LNCAP (cell line): ENCODE results near the gene OSBPL10.

Source experiments
- CTCF ChIP-seq: fragments of 450-650 bp; IDR thresholded peaks from 2 replicates; pipeline ENCODE4 v1.5.1; 2017; ENCODE audit warnings: mild to moderate bottlenecking

OSBPL10 gene

GRCh38 chr3:31821118-31821517, 159.9 kb downstream of the OSBPL10 start:
- TF ChIP-seq CTCF: no peak

- TF ChIP-seq CTCF: no peak
Measured at GRCh38 chr3:31819441-31819840, 161.6 kb downstream of the OSBPL10 start.

GRCh38 chr3:31817411-31817966, 163.6 kb downstream of the OSBPL10 start:
- TF ChIP-seq CTCF: no peak

GRCh38 chr3:31815631-31816440, 165.2 kb downstream of the OSBPL10 start:
- no peak for TF ChIP-seq CTCF

GRCh38 chr3:31815006-31815405, 166.1 kb downstream of the OSBPL10 start:
- TF ChIP-seq CTCF: no peak

- no peak for TF ChIP-seq CTCF
Measured at GRCh38 chr3:31813686-31814085, 167.4 kb downstream of the OSBPL10 start.

- no peak for TF ChIP-seq CTCF
Measured at GRCh38 chr3:31813197-31813596, 167.9 kb downstream of the OSBPL10 start.
